Endothelial cell (in vitro differentiated cells): ENCODE data around the gene PPP1R9A. TPM values are rescaled to one million over a fixed set of nuclear protein-coding genes. Genes with fewer than 3 reads are reported as not detected.

ENCODE experiments used
- DNase-seq: peaks from one replicate; pipeline ENCODE4 v3.0.0; 2021; ENCODE audit warnings: low spot score
- H3K27ac Mint-ChIP-seq: one replicate; pipeline ENCODE4 v1.8.0; 2021; ENCODE audit warnings: mixed read lengths, inconsistent platforms; ENCODE audit not compliant: unreplicated experiment
- H3K27me3 Mint-ChIP-seq: one replicate; pipeline ENCODE4 v1.8.0; 2021; ENCODE audit warnings: mild to moderate bottlenecking, moderate library complexity, mixed read lengths, inconsistent platforms; ENCODE audit not compliant: unreplicated experiment
- H3K36me3 Mint-ChIP-seq: one replicate; pipeline ENCODE4 v1.8.0; 2021; ENCODE audit warnings: mild to moderate bottlenecking, low read depth, mixed read lengths, inconsistent platforms; ENCODE audit not compliant: unreplicated experiment
- H3K4me1 Mint-ChIP-seq: one replicate; pipeline ENCODE4 v1.8.0; 2021; ENCODE audit warnings: mild to moderate bottlenecking, mixed read lengths, inconsistent platforms; ENCODE audit not compliant: unreplicated experiment
- H3K4me3 Mint-ChIP-seq: one replicate; pipeline ENCODE4 v1.8.0; 2021; ENCODE audit warnings: mild to moderate bottlenecking, mixed read lengths, inconsistent platforms; ENCODE audit not compliant: unreplicated experiment
- H3K9me3 Mint-ChIP-seq: one replicate; pipeline ENCODE4 v1.8.0; 2021; ENCODE audit warnings: mixed read lengths, inconsistent platforms; ENCODE audit not compliant: unreplicated experiment
- CTCF ChIP-seq: fragments of 200-600 bp; sonication (generic); IDR thresholded peaks from one replicate; pipeline ENCODE4 v1.5.0; 2021; ENCODE audit warnings: antibody characterized with exemption; ENCODE audit not compliant: unreplicated experiment
- total RNA-seq: library from RNA; stranded (reverse); fragmentation: NEBNext Ultra II Directional; extraction: Animal tissue kit (Norgen Biotek cat#: 25700); gene quantifications from one replicate; pipeline ENCODE4 v1.2.1, GENCODE V29; 2021; ENCODE audit not compliant: unreplicated experiment

The PPP1R9A gene
- total RNA-seq, 1 donor from 2014 or later = 22.2 TPM

DNA sequence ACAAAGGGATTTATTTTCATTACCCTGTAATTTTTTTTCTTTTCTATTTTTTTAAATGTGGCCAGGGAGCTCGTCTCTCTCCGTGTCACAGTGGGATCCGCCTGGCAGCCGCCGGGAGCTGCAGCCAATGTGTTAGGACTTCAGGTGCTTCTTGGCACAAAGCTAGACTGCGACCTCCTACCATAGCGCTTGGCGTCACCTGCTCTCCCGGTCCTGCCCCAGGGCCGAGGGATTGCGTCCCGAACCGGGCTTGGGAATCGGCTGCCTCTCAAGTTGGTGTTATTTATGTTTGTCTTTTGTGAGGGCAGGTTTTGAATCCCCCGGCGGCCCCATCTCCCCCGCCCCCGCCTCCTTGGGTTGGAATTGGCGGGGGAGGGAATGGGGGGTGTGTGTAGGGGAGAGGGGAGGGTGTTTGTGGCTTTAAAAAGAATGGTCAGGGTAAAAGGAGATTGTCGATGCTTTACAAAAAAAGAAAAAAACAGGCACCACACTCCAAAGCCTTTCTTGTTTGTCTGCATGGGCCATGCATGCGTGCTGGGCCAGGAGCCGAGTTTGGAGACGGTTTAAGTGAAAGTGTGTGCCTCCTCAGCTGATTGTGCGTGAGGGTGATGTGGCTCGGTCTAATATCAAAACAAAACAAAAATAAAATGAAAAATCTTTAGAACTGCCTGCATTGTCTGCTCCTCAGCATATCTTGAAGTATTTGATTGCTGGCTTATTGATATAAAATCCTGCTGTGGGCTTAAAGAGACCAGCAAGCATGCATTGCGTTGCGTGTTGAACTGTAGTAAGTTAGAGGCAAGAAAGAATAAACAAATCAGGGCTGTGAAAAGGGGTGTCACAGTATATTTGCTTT lies 1.2 kb downstream of the PPP1R9A start:
- Mint-ChIP-seq H3K27me3 (peaks cover 6% of the 10 kb centered on the region), H3K4me1 (peaks cover 30% of the 10 kb centered on the region), H3K4me3 (peak overlapping the region; percentile 93), H3K36me3 (no peaks in the 10 kb centered on the region), H3K27ac (peak overlapping the region; percentile 70), H3K9me3 (no peaks in the 10 kb centered on the region)
- no peak for TF ChIP-seq CTCF
- DNase-seq = peak; percentile 42

GRCh38 chr7:94909179-94909466 lies 1.7 kb downstream of the PPP1R9A start:
- Mint-ChIP-seq H3K4me3 (peak overlapping the region; percentile 93), H3K4me1 (peaks cover 31% of the 10 kb centered on the region)

DNA sequence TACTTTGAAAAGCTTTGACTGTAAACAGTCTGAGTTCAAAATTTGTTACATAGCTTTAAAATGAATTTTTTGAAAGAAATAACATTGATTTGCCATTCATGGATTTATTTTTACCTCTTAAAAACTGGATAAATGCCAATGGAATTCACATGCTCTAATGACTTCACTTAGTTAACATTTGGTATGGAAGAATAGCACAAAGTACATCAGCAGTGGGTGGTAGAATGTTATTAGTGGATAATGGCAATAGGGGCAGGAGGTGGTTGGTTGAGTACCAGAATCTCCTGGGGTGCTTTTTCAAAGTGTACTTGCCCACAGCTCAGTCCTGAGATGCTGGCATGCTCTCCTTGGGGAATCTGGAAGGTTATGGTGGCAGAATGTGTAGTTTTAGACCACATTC lies 4.7 kb downstream of the PPP1R9A start:
- DNase-seq = no peak
- peaks cover 4% of the 10 kb centered on the region for H3K27me3 Mint-ChIP-seq
- no peaks in the 10 kb centered on the region for H3K9me3 Mint-ChIP-seq

More at GRCh38 chr7:94909179-94909466, 1.7 kb downstream of the PPP1R9A start:
- DNase-seq = no peak
- Mint-ChIP-seq H3K36me3 (no peaks in the 10 kb centered on the region), H3K27ac (peak overlapping the region; percentile 52), H3K27me3 (peaks cover 6% of the 10 kb centered on the region), H3K9me3 (no peaks in the 10 kb centered on the region)
- no peak for TF ChIP-seq CTCF

DNA sequence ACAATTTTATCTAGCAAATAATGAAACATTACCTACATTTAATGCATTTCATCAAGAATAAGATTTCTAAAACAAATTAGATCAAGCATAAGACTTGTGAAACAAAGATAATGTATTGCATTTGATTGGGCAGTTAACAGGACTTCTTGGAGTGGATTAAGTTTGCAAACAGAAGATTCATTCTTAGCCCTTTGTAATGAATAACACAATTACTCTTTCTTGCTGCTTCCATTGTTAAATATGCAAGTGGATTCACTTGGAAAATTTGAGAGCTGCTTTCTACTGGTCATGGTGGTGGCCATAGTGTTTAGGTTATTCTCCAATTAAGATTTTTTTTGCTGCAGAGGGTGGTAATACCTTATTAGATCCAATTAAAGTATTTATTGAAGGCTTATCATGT lies 6.0 kb downstream of the PPP1R9A start:
- no peaks in the 10 kb centered on the region for H3K9me3 Mint-ChIP-seq
- no peak overlapping the region for H3K4me3 Mint-ChIP-seq
- TF ChIP-seq CTCF = no peak
- no peaks in the 10 kb centered on the region for H3K36me3 Mint-ChIP-seq
- no peak for DNase-seq
- H3K27me3 Mint-ChIP-seq = peaks cover 2% of the 10 kb centered on the region
- no peak overlapping the region for H3K27ac Mint-ChIP-seq
- peaks cover 37% of the 10 kb centered on the region for H3K4me1 Mint-ChIP-seq

More for the DNA sequence above, 4.7 kb downstream of the PPP1R9A start:
- H3K4me1 Mint-ChIP-seq = peaks cover 37% of the 10 kb centered on the region
- no peak overlapping the region for H3K4me3 Mint-ChIP-seq
- no peak overlapping the region for H3K27ac Mint-ChIP-seq
- no peak for TF ChIP-seq CTCF
- no peaks in the 10 kb centered on the region for H3K36me3 Mint-ChIP-seq

GRCh38 chr7:94921911-94922310 lies 14.5 kb downstream of the PPP1R9A start:
- DNase-seq = no peak
- H3K27ac Mint-ChIP-seq = no peak overlapping the region
- H3K27me3 Mint-ChIP-seq = no peaks in the 10 kb centered on the region
- no peaks in the 10 kb centered on the region for H3K36me3 Mint-ChIP-seq
- peaks cover 7% of the 10 kb centered on the region for H3K4me1 Mint-ChIP-seq
- H3K9me3 Mint-ChIP-seq = no peaks in the 10 kb centered on the region
- no peak for TF ChIP-seq CTCF
- H3K4me3 Mint-ChIP-seq = no peak overlapping the region
